SK-N-SH treated with all-trans-retinoic acid at 6 μM for 48 hours (cell line): ENCODE data around the gene AGPAT4.

Experiments
- ATAC-seq: fragments of 200-7000 bp; cut with Tn5 transposase; 3 replicates; pipeline ENCODE4 v1.9.1; 2020; ENCODE audit warnings: mild to moderate bottlenecking, moderate library complexity
- ARNTL ChIP-seq: fragments of 450-650 bp; formaldehyde crosslinking; IDR thresholded peaks from 2 replicates; pipeline ENCODE4 v1.5.0; 2020; ENCODE audit warnings: low read depth, mild to moderate bottlenecking, moderate library complexity, borderline replicate concordance
- BACH2 ChIP-seq: fragments of 250-450 bp; sonication (Bioruptor Pico); IDR thresholded peaks from 2 replicates; pipeline ENCODE4 v1.9.0; 2021; ENCODE audit warnings: mild to moderate bottlenecking, borderline replicate concordance
- CREB5 ChIP-seq: fragments of 250-450 bp; sonication (Bioruptor Pico); IDR thresholded peaks from 2 replicates; pipeline ENCODE4 v1.5.1; 2020; ENCODE audit warnings: low read depth, mild to moderate bottlenecking, moderate library complexity
- CSDC2 ChIP-seq: fragments of 250-450 bp; sonication (Bioruptor Pico); IDR thresholded peaks from 2 replicates; pipeline ENCODE4 v1.5.0; 2020; ENCODE audit warnings: mild to moderate bottlenecking, moderate library complexity
- CSRNP3 ChIP-seq: fragments of 250-450 bp; sonication (Bioruptor Pico); IDR thresholded peaks from 2 replicates; pipeline ENCODE4 v1.5.1; 2021; ENCODE audit warnings: mild to moderate bottlenecking, moderate library complexity
- ESRRG ChIP-seq: fragments of 250-450 bp; sonication (Bioruptor Pico); IDR thresholded peaks from 2 replicates; pipeline ENCODE4 v1.6.1; 2021; ENCODE audit warnings: mild to moderate bottlenecking
- GLIS3 ChIP-seq: fragments of 250-450 bp; sonication (Bioruptor Pico); IDR thresholded peaks from 2 replicates; pipeline ENCODE4 v1.5.0; 2020; ENCODE audit warnings: mild to moderate bottlenecking, moderate library complexity
- ISL1 ChIP-seq: fragments of 250-450 bp; sonication (Bioruptor Pico); IDR thresholded peaks from 2 replicates; pipeline ENCODE4 v2.1.2; 2022; ENCODE audit warnings: mild to moderate bottlenecking, moderate library complexity
- PATZ1 ChIP-seq: fragments of 250-450 bp; sonication (Bioruptor Pico); IDR thresholded peaks from 2 replicates; pipeline ENCODE4 v1.8.0; 2020; ENCODE audit warnings: mild to moderate bottlenecking, moderate library complexity, borderline replicate concordance
- POU6F1 ChIP-seq: fragments of 250-450 bp; sonication (Bioruptor Pico); IDR thresholded peaks from 2 replicates; pipeline ENCODE4 v1.8.0; 2021; ENCODE audit warnings: low read depth, mild to moderate bottlenecking, moderate library complexity, borderline replicate concordance
- PPARA ChIP-seq: fragments of 250-450 bp; sonication (Bioruptor Pico); IDR thresholded peaks from 2 replicates; pipeline ENCODE4 v1.5.0; 2020; ENCODE audit warnings: mild to moderate bottlenecking, borderline replicate concordance
- RARB ChIP-seq: fragments of 250-450 bp; sonication (Bioruptor Pico); IDR thresholded peaks from 2 replicates; pipeline ENCODE4 v1.8.0; 2021; ENCODE audit warnings: mild to moderate bottlenecking, moderate library complexity
- SNAI2 ChIP-seq: fragments of 250-450 bp; sonication (Bioruptor Pico); IDR thresholded peaks from 2 replicates; pipeline ENCODE4 v1.5.0; 2020; ENCODE audit warnings: mild to moderate bottlenecking, moderate library complexity
- TCF4 ChIP-seq: fragments of 250-450 bp; sonication (Bioruptor Pico); IDR thresholded peaks from 2 replicates; pipeline ENCODE4 v1.8.0; 2021; ENCODE audit warnings: mild to moderate bottlenecking, moderate library complexity, borderline replicate concordance
- TOX ChIP-seq: fragments of 250-450 bp; sonication (Bioruptor Pico); IDR thresholded peaks from 2 replicates; pipeline ENCODE4 v1.8.0; 2021; ENCODE audit warnings: mild to moderate bottlenecking, moderate library complexity, borderline replicate concordance
- TSHZ2 ChIP-seq: fragments of 250-450 bp; sonication (Bioruptor Pico); IDR thresholded peaks from 2 replicates; pipeline ENCODE4 v1.5.0; 2020; ENCODE audit warnings: mild to moderate bottlenecking, moderate library complexity
- ZC3H10 ChIP-seq: fragments of 250-450 bp; sonication (Bioruptor Pico); IDR thresholded peaks from 2 replicates; pipeline ENCODE4 v1.5.1; 2021; ENCODE audit warnings: mild to moderate bottlenecking, moderate library complexity
- ZFP3 ChIP-seq: fragments of 250-450 bp; sonication (Bioruptor Pico); IDR thresholded peaks from 2 replicates; pipeline ENCODE4 v1.5.0; 2020; ENCODE audit warnings: mild to moderate bottlenecking, moderate library complexity
- ZFP30 ChIP-seq: fragments of 450-650 bp; formaldehyde crosslinking; IDR thresholded peaks from 2 replicates; pipeline ENCODE4 v1.5.0; 2022; ENCODE audit warnings: mild to moderate bottlenecking, moderate library complexity
- ZNF565 ChIP-seq: fragments of 450-650 bp; formaldehyde crosslinking; conservative IDR thresholded peaks from 2 replicates; pipeline ENCODE4 v1.5.0; 2020; ENCODE audit warnings: low read depth, mild to moderate bottlenecking, moderate library complexity
- ZNF8 ChIP-seq: fragments of 450-650 bp; formaldehyde crosslinking; IDR thresholded peaks from 2 replicates; pipeline ENCODE4 v1.5.0; 2020; ENCODE audit warnings: mild to moderate bottlenecking, moderate library complexity

AGPAT4 gene

GRCh38 chr6:161281092-161281491 lies 7.2 kb upstream of the AGPAT4 start:
- no peak for ATAC-seq
- TF ChIP-seq ARNTL (CRISPR knock-in tag) = no peak
- no peak for TF ChIP-seq PPARA (CRISPR knock-in tag)
- TF ChIP-seq ZNF8 (CRISPR knock-in tag) = no peak
- no peak for TF ChIP-seq PATZ1 (CRISPR knock-in tag)
- TF ChIP-seq CREB5 (CRISPR knock-in tag) = no peak
- TF ChIP-seq TCF4 (CRISPR knock-in tag) = no peak
- no peak for TF ChIP-seq BACH2 (CRISPR knock-in tag)
- TF ChIP-seq ZC3H10 (CRISPR knock-in tag) = no peak
- TF ChIP-seq SNAI2 (CRISPR knock-in tag) = no peak
- no peak for TF ChIP-seq GLIS3 (CRISPR knock-in tag)
- no peak for TF ChIP-seq ZFP30 (CRISPR knock-in tag)
- no peak for TF ChIP-seq ZNF565 (CRISPR knock-in tag)
- no peak for TF ChIP-seq CSDC2
- TF ChIP-seq ZFP3 = no peak
- TF ChIP-seq ESRRG (CRISPR knock-in tag) = no peak
- no peak for TF ChIP-seq CSRNP3 (CRISPR knock-in tag)
- no peak for TF ChIP-seq RARB (CRISPR knock-in tag)
- no peak for TF ChIP-seq TSHZ2
- no peak for TF ChIP-seq POU6F1 (CRISPR knock-in tag)
- no peak for TF ChIP-seq TOX

GRCh38 chr6:161279677-161280415 lies 6.0 kb upstream of the AGPAT4 start:
- no peak for ATAC-seq

More at GRCh38 chr6:161279677-161280415, 6.0 kb upstream of the AGPAT4 start:
- no peak for TF ChIP-seq ISL1 (CRISPR knock-in tag)
- TF ChIP-seq PATZ1 (CRISPR knock-in tag) = no peak
- no peak for TF ChIP-seq SNAI2 (CRISPR knock-in tag)
